K562 (cell line): ENCODE data around the gene SLC9A7. TPM values are rescaled to one million over a fixed set of nuclear protein-coding genes. Genes with fewer than 3 reads are reported as not detected.

Experiments used
- ATAC-seq: fragments of 200-7000 bp; cut with Tn5 transposase; 3 replicates; pipeline ENCODE4 v1.9.1; 2020; ENCODE audit warnings: moderate library complexity
- BruUV-seq: library from RNA; stranded (reverse); fragments of 400-500 nt; replicated peaks from 2 replicates; lab custom pipeline; 2021; lab: Mats Ljungman, UMichigan
- CTCF ChIA-PET: fragments of 300-600 bp; formaldehyde crosslinking; extraction: SDS; loops from one replicate; lab custom pipeline; 2021; ENCODE audit warnings: low intra/inter-chr PET ratio; lab: Yijun Ruan, JAX
- POLR2A ChIA-PET: fragments of 300-600, 350-650 bp; sonication (Branson Sonifier 250); formaldehyde crosslinking; extraction: SDS; loops from one replicate; lab custom pipeline; 2021; ENCODE audit warnings: antibody characterized with exemption, inconsistent platforms; lab: Yijun Ruan, JAX
- DNase-seq, 4 experiments: peaks; one replicate each; pipeline versions ENCODE4 v3.0.0 to v3.0.0-alpha.2; 2011 to 2018; ENCODE audit warnings: low spot score in 3 of 4, mixed read lengths in 3 of 4; ENCODE audit errors: extremely low read depth in 1 of 4
- FAIRE-seq: peaks from 2 replicates; lab custom pipeline; 2011; peaks lifted over from hg19 to GRCh38; lab: Jason Lieb, UNC
- H2AFZ ChIP-seq: 2 replicates; pipeline ENCODE4 v1.6.0; 2011; ENCODE audit warnings: low read depth, low read length, control low read depth, inconsistent platforms
- H3K27ac ChIP-seq: fragments of 200-600 bp; 3 replicates; pipeline ENCODE4 v1.8.0; 2011; ENCODE audit warnings: low read depth, mild to moderate bottlenecking, control low read depth, inconsistent platforms, low read length, moderate library complexity, mixed read lengths; ENCODE audit errors: extremely low read depth
- H3K27me3 ChIP-seq, 2 experiments: fragments of 300-600 bp in 1 of 2; 2 replicates in 1 of 2; 3 replicates in 1 of 2; pipeline versions ENCODE4 v1.6.0 to v1.8.0; 2011; ENCODE audit warnings: inconsistent platforms in 2 of 2, low read length in 2 of 2, mild to moderate bottlenecking in 1 of 2, mixed read lengths in 1 of 2, moderate library complexity in 1 of 2; ENCODE audit not compliant: control insufficient read depth in 2 of 2, insufficient read depth in 2 of 2
- H3K36me3 ChIP-seq: fragments of 300-600 bp; 3 replicates; pipeline ENCODE4 v1.8.0; 2011; ENCODE audit warnings: mild to moderate bottlenecking, low read length, inconsistent platforms; ENCODE audit not compliant: control insufficient read depth, insufficient read depth
- H3K4me1 ChIP-seq, 2 experiments: fragments of 200-600 bp in 1 of 2; replicated peaks in 1 of 2; 2 replicates in 1 of 2; 3 replicates in 1 of 2; pipeline versions ENCODE4 v1.5.1 to v1.8.0; 2011; ENCODE audit warnings: inconsistent platforms in 2 of 2, low read length in 2 of 2, mild to moderate bottlenecking in 1 of 2, mixed read lengths in 1 of 2, moderate library complexity in 1 of 2; ENCODE audit not compliant: control insufficient read depth in 2 of 2, insufficient read depth in 2 of 2
- H3K4me2 ChIP-seq: 2 replicates; pipeline ENCODE4 v1.6.1; 2011; ENCODE audit warnings: low read length, control low read depth, inconsistent platforms, mixed read lengths; ENCODE audit not compliant: insufficient read depth
- H3K4me3 ChIP-seq: fragments of 200-600 bp; sonication (generic), shearing (Covaris generic); 2 replicates; pipeline ENCODE4 v1.5.1; 2016; ENCODE audit warnings: control low read depth, inconsistent platforms
- H3K79me2 ChIP-seq: fragments of 200-600 bp; 3 replicates; pipeline ENCODE4 v1.8.0; 2011; ENCODE audit warnings: low read length, inconsistent platforms; ENCODE audit not compliant: control insufficient read depth, insufficient read depth
- H3K9ac ChIP-seq, 2 experiments: 2 replicates each; pipeline versions ENCODE4 v1.6.0 to v1.6.1; 2011; ENCODE audit warnings: low read depth in 2 of 2, low read length in 2 of 2, control low read depth in 1 of 2, inconsistent platforms in 1 of 2, mild to moderate bottlenecking in 1 of 2, mixed read lengths in 1 of 2; ENCODE audit not compliant: insufficient read depth in 1 of 2
- H3K9me1 ChIP-seq: one replicate; pipeline ENCODE4 v1.6.0; 2011; ENCODE audit warnings: inconsistent platforms, mild to moderate bottlenecking, low read length, moderate library complexity; ENCODE audit not compliant: control insufficient read depth, insufficient read depth
- H3K9me3 ChIP-seq: replicated peaks from 2 replicates; pipeline ENCODE4 v1.5.1; 2011; ENCODE audit warnings: low read depth, low read length, inconsistent platforms; ENCODE audit not compliant: control insufficient read depth, insufficient read depth
- H4K20me1 ChIP-seq: replicated peaks from 2 replicates; pipeline ENCODE4 v1.6.1; 2011; ENCODE audit warnings: low read length, inconsistent platforms, mixed read lengths; ENCODE audit not compliant: control insufficient read depth, insufficient read depth
- ARID2 ChIP-seq: fragments of 450-650 bp; IDR thresholded peaks from 2 replicates; pipeline ENCODE4 v1.6.1; 2017; ENCODE audit warnings: antibody characterized with exemption, mild to moderate bottlenecking
- CREM ChIP-seq: IDR thresholded peaks from 2 replicates; pipeline ENCODE4 v1.6.1; 2014; ENCODE audit warnings: antibody characterized with exemption, low read depth
- FOSL1 ChIP-seq: fragments of 200-800 bp; sonication (Bioruptor generic); conservative IDR thresholded peaks from 2 replicates; pipeline ENCODE4 v1.6.1; 2016; ENCODE audit warnings: missing genetic modification characterization, missing compliant biosample characterization
- HEY1 ChIP-seq: fragments of 250-450 bp; sonication (Bioruptor Pico); IDR thresholded peaks from 2 replicates; pipeline ENCODE4 v1.5.0; 2020; ENCODE audit warnings: mild to moderate bottlenecking, moderate library complexity, borderline replicate concordance
- JUNB ChIP-seq: fragments of 450-650 bp; formaldehyde crosslinking; conservative IDR thresholded peaks from 2 replicates; pipeline ENCODE4 v1.4.0; 2020; ENCODE audit warnings: mild to moderate bottlenecking
- KLF1 ChIP-seq: fragments of 450-650 bp; IDR thresholded peaks from 2 replicates; pipeline ENCODE4 v1.6.1; 2016; ENCODE audit warnings: missing genetic modification characterization, missing compliant biosample characterization
- KLF16 ChIP-seq: IDR thresholded peaks from 2 replicates; pipeline ENCODE4 v1.6.1; 2016; ENCODE audit warnings: antibody characterized with exemption
- SIN3A ChIP-seq, 2 experiments: fragments of 150-350 bp in 1 of 2; IDR thresholded peaks; 2 replicates each; pipeline ENCODE4 v1.6.1; 2011 to 2016; ENCODE audit warnings: borderline replicate concordance in 2 of 2, low read depth in 2 of 2, low read length in 2 of 2, mild to moderate bottlenecking in 2 of 2, moderate library complexity in 2 of 2; ENCODE audit not compliant: control insufficient read depth in 1 of 2
- SP1 ChIP-seq: sonication (generic); formaldehyde crosslinking; IDR thresholded peaks from 2 replicates; pipeline ENCODE4 v1.8.1; 2022; ENCODE audit warnings: mild to moderate bottlenecking, missing genetic modification reagents
- TEAD2 ChIP-seq: fragments of 450-650 bp; IDR thresholded peaks from 2 replicates; pipeline ENCODE4 v1.6.1; 2016; ENCODE audit warnings: missing genetic modification characterization, control low read depth, missing compliant biosample characterization
- WGBS: fragments of 100-300 bp; shearing (Covaris generic); methylation state at CpG from one replicate; pipeline ENCODE4 v1.1.6; 2016; ENCODE audit warnings: low coverage, mixed read lengths; ENCODE audit not compliant: insufficient coverage; ENCODE audit errors: missing lambda C conversion rate; 5-methylcytosine and 5-hydroxymethylcytosine counted together
- in situ Hi-C: fragments of 300-500 bp; cut with MboI; formaldehyde crosslinking; loops from 4 replicates; pipeline ENCODE4 v1.15.0; 2018; ENCODE audit warnings: inconsistent platforms, mixed read lengths
- intact Hi-C: fragments of 100-400 bp; cut with micrococcal nuclease; formaldehyde crosslinking; loops from 2 replicates; pipeline ENCODE4 v1.14.2; 2022
- polyA plus RNA-seq, 8 experiments: library from polyadenylated mRNA; depleted of rRNA in 4 of 8; stranded (reverse) in 5 of 8; unstranded in 3 of 8; fragments of >200 nt; fragmentation: Nextera tagmentation in 2 of 8; fragmentation: Illumina TruSeq in 1 of 8; extraction: Ambion mirVana in 2 of 8; extraction: Trizol in 1 of 8; gene quantifications; 2 replicates each; pipeline versions ENCODE4 v1.2.1 to v1.2.3, GENCODE V29; 2011 to 2014; ENCODE audit warnings: inconsistent platforms in 1 of 8, missing spikeins in 1 of 8
- total RNA-seq, 7 experiments: library from RNA; depleted of rRNA in 6 of 7; stranded (reverse); fragments of >200 nt in 6 of 7; fragmentation: Illumina TruSeq in 2 of 7; extraction: Trizol in 2 of 7; gene quantifications; 2 replicates each; pipeline versions ENCODE4 v1.2.1 to v1.2.3, GENCODE V29; 2011 to 2021; ENCODE audit warnings: low replicate concordance in 1 of 7
- TF ChIP-seq, protein P1 (sequence below): fragments of 250-450 bp; sonication (Bioruptor Pico); IDR thresholded peaks from 2 replicates; pipeline ENCODE4 v1.8.0; 2022; ENCODE audit warnings: moderate library complexity, mild to moderate bottlenecking, inconsistent platforms
- TF ChIP-seq, protein P2 (sequence below): fragments of 450-650 bp; IDR thresholded peaks from 2 replicates; pipeline ENCODE4 v1.7.0; 2016; ENCODE audit warnings: borderline replicate concordance
- TF ChIP-seq, protein P3 (sequence below): fragments of 250-450 bp; sonication (Bioruptor Pico); IDR thresholded peaks from 2 replicates; pipeline ENCODE4 v1.4.0; 2020

The SLC9A7 gene
- total and polyA plus RNA-seq, 9 of the 15 experiments (the other 6 are each of a cell fraction or from before 2014, with no cell fraction given): 0.04 to 0.13 (median 0.09) TPM; not detected in 5

DNA sequence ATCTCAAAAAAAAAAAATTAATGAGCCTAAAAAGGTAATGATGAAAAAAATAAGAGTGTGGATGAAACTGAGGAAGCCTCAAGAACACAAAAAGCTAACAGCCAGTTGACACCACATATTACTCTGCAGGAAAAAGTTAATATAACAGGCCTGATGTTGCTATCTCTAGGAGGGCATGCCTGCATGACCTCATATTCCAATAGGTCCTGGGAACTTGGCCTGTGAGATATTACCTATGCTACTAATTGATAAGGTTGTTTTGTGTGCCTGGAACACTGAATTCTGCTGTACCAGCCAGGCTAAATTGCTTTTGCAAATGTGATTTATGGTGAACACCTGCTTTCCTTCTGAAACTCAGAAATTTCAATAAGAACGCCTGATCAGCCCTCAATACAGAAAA is 15.9 kb downstream of the SLC9A7 start:
- Histone ChIP-seq H3K9ac (no peak overlapping the region), H3K4me1 (no peaks in the 10 kb centered on the region), H3K27me3 (no peaks in the 10 kb centered on the region), H2AFZ (no peak overlapping the region), H3K4me3 (no peak overlapping the region), H3K79me2 (no peaks in the 10 kb centered on the region), H3K9me1 (no peaks in the 10 kb centered on the region), H3K27ac (no peak overlapping the region), H3K36me3 (no peaks in the 10 kb centered on the region), H4K20me1 (no peaks in the 10 kb centered on the region), H3K9me3 (no peaks in the 10 kb centered on the region), H3K4me2 (no peak overlapping the region)
- intact Hi-C loops: no loop called here
- WGBS: 0% methylated on average over 1 of the region's 1 CpG
- DNase-seq: no peak
- CTCF ChIA-PET: no interaction called here
- in situ Hi-C loops: no loop called here
- TF ChIP-seq ARID2 (no peak), SIN3A (IDR thresholded peaks at IDR 0.05; ENCODE audit: borderline replicate concordance in 2 of 2, control insufficient read depth in 1 of 2, low read depth in 2 of 2, low read length in 2 of 2) (no peak), TEAD2 (tag) (no peak), CREM (no peak), HEY1 (CRISPR knock-in tag) (no peak), KLF1 (tag) (no peak), JUNB (no peak), KLF16 (no peak), FOSL1 (tag) (no peak), SP1 (no peak)
- TF ChIP-seq, protein P1, sequence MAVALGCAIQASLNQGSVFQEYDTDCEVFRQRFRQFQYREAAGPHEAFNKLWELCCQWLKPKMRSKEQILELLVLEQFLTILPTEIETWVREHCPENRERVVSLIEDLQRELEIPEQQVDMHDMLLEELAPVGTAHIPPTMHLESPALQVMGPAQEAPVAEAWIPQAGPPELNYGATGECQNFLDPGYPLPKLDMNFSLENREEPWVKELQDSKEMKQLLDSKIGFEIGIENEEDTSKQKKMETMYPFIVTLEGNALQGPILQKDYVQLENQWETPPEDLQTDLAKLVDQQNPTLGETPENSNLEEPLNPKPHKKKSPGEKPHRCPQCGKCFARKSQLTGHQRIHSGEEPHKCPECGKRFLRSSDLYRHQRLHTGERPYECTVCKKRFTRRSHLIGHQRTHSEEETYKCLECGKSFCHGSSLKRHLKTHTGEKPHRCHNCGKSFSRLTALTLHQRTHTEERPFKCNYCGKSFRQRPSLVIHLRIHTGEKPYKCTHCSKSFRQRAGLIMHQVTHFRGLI: no peak
- TF ChIP-seq, protein P2, sequence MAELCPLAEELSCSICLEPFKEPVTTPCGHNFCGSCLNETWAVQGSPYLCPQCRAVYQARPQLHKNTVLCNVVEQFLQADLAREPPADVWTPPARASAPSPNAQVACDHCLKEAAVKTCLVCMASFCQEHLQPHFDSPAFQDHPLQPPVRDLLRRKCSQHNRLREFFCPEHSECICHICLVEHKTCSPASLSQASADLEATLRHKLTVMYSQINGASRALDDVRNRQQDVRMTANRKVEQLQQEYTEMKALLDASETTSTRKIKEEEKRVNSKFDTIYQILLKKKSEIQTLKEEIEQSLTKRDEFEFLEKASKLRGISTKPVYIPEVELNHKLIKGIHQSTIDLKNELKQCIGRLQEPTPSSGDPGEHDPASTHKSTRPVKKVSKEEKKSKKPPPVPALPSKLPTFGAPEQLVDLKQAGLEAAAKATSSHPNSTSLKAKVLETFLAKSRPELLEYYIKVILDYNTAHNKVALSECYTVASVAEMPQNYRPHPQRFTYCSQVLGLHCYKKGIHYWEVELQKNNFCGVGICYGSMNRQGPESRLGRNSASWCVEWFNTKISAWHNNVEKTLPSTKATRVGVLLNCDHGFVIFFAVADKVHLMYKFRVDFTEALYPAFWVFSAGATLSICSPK: no peak
- TF ChIP-seq, protein P3, sequence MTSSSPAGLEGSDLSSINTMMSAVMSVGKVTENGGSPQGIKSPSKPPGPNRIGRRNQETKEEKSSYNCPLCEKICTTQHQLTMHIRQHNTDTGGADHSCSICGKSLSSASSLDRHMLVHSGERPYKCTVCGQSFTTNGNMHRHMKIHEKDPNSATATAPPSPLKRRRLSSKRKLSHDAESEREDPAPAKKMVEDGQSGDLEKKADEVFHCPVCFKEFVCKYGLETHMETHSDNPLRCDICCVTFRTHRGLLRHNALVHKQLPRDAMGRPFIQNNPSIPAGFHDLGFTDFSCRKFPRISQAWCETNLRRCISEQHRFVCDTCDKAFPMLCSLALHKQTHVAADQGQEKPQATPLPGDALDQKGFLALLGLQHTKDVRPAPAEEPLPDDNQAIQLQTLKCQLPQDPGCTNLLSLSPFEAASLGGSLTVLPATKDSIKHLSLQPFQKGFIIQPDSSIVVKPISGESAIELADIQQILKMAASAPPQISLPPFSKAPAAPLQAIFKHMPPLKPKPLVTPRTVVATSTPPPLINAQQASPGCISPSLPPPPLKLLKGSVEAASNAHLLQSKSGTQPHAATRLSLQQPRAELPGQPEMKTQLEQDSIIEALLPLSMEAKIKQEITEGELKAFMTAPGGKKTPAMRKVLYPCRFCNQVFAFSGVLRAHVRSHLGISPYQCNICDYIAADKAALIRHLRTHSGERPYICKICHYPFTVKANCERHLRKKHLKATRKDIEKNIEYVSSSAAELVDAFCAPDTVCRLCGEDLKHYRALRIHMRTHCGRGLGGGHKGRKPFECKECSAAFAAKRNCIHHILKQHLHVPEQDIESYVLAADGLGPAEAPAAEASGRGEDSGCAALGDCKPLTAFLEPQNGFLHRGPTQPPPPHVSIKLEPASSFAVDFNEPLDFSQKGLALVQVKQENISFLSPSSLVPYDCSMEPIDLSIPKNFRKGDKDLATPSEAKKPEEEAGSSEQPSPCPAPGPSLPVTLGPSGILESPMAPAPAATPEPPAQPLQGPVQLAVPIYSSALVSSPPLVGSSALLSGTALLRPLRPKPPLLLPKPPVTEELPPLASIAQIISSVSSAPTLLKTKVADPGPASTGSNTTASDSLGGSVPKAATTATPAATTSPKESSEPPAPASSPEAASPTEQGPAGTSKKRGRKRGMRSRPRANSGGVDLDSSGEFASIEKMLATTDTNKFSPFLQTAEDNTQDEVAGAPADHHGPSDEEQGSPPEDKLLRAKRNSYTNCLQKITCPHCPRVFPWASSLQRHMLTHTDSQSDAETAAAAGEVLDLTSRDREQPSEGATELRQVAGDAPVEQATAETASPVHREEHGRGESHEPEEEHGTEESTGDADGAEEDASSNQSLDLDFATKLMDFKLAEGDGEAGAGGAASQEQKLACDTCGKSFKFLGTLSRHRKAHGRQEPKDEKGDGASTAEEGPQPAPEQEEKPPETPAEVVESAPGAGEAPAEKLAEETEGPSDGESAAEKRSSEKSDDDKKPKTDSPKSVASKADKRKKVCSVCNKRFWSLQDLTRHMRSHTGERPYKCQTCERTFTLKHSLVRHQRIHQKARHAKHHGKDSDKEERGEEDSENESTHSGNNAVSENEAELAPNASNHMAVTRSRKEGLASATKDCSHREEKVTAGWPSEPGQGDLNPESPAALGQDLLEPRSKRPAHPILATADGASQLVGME: no peak
- no peak for ATAC-seq
- POLR2A ChIA-PET: no interaction called here
- BruUV-seq: no TSS peak
- no peak for FAIRE-seq
